Activated naive CD8-positive, alpha-beta T cell treated with anti-CD3 and anti-CD28 coated beads for 36 hours (primary cell): Measurements from ENCODE around the gene P3R3URF. TPM values are rescaled to one million over a fixed set of nuclear protein-coding genes. Genes with fewer than 3 reads are reported as not detected.

Experiments
- DNase-seq: peaks from one replicate; pipeline ENCODE4 v3.0.0; 2021
- H3K27ac Mint-ChIP-seq: one replicate; pipeline ENCODE4 v1.8.0; 2022; ENCODE audit warnings: mild to moderate bottlenecking, moderate library complexity, mixed read lengths
- H3K27me3 Mint-ChIP-seq: one replicate; pipeline ENCODE4 v1.8.0; 2022; ENCODE audit warnings: mild to moderate bottlenecking, mixed read lengths
- H3K36me3 Mint-ChIP-seq: one replicate; pipeline ENCODE4 v1.8.0; 2021; ENCODE audit warnings: mild to moderate bottlenecking, mixed read lengths
- H3K4me1 Mint-ChIP-seq: one replicate; pipeline ENCODE4 v1.8.0; 2021; ENCODE audit warnings: mixed read lengths
- H3K4me3 Mint-ChIP-seq: one replicate; pipeline ENCODE4 v1.8.0; 2022; ENCODE audit warnings: mild to moderate bottlenecking, moderate library complexity, mixed read lengths
- H3K9me3 Mint-ChIP-seq: one replicate; pipeline ENCODE4 v1.8.0; 2022; ENCODE audit warnings: mixed read lengths
- total RNA-seq, 2 experiments: library from RNA; stranded (reverse); gene quantifications; one replicate each; pipeline ENCODE4 v1.2.3, GENCODE V29; 2021

The P3R3URF gene
- total RNA-seq, 2 experiments from 2014 or later: not detected

- H3K27ac Mint-ChIP-seq: no peak overlapping the region
Measured at GRCh38 chr1:46169811-46170454, 6.4 kb downstream of the P3R3URF start.

GRCh38 chr1:46168477-46168876, 7.8 kb downstream of the P3R3URF start:
- Mint-ChIP-seq H3K9me3 (no peaks in the 10 kb centered on the region), H3K27me3 (no peaks in the 10 kb centered on the region), H3K27ac (no peak overlapping the region), H3K4me1 (peaks cover 17% of the 10 kb centered on the region), H3K36me3 (no peaks in the 10 kb centered on the region), H3K4me3 (no peak overlapping the region)
- DNase-seq: no peak

More at GRCh38 chr1:46169811-46170454, 6.4 kb downstream of the P3R3URF start:
- DNase-seq: no peak
- Mint-ChIP-seq H3K9me3 (no peaks in the 10 kb centered on the region), H3K36me3 (no peaks in the 10 kb centered on the region), H3K4me3 (no peak overlapping the region), H3K27me3 (no peaks in the 10 kb centered on the region), H3K4me1 (peaks cover 17% of the 10 kb centered on the region)

- Mint-ChIP-seq H3K9me3 (no peaks in the 10 kb centered on the region), H3K4me3 (peak overlapping the region; percentile 78), H3K36me3 (no peaks in the 10 kb centered on the region), H3K27ac (peak overlapping the region; percentile 86), H3K4me1 (peaks cover 17% of the 10 kb centered on the region), H3K27me3 (no peaks in the 10 kb centered on the region)
- peak; percentile 41 for DNase-seq
Measured at GRCh38 chr1:46166521-46167462, 9.5 kb downstream of the P3R3URF start.

- no peaks in the 10 kb centered on the region for H3K27me3 Mint-ChIP-seq
- H3K27ac Mint-ChIP-seq: no peak overlapping the region
- H3K4me3 Mint-ChIP-seq: no peak overlapping the region
- no peak for DNase-seq
- H3K36me3 Mint-ChIP-seq: no peaks in the 10 kb centered on the region
- no peaks in the 10 kb centered on the region for H3K4me1 Mint-ChIP-seq
- no peaks in the 10 kb centered on the region for H3K9me3 Mint-ChIP-seq
Measured at GRCh38 chr1:46160212-46160611, 16.1 kb downstream of the P3R3URF start.

- no peaks in the 10 kb centered on the region for H3K27me3 Mint-ChIP-seq
- H3K4me1 Mint-ChIP-seq: no peaks in the 10 kb centered on the region
- H3K36me3 Mint-ChIP-seq: no peaks in the 10 kb centered on the region
- H3K9me3 Mint-ChIP-seq: no peaks in the 10 kb centered on the region
- no peak for DNase-seq
- no peak overlapping the region for H3K4me3 Mint-ChIP-seq
- no peak overlapping the region for H3K27ac Mint-ChIP-seq
Measured at GRCh38 chr1:46159516-46159915, 16.8 kb downstream of the P3R3URF start.

GRCh38 chr1:46158312-46159281, 17.7 kb downstream of the P3R3URF start:
- Mint-ChIP-seq H3K4me1 (no peaks in the 10 kb centered on the region), H3K4me3 (no peak overlapping the region), H3K27ac (no peak overlapping the region), H3K27me3 (no peaks in the 10 kb centered on the region), H3K9me3 (no peaks in the 10 kb centered on the region), H3K36me3 (no peaks in the 10 kb centered on the region)
- DNase-seq: no peak

- no peaks in the 10 kb centered on the region for H3K9me3 Mint-ChIP-seq
- H3K4me1 Mint-ChIP-seq: no peaks in the 10 kb centered on the region
- H3K36me3 Mint-ChIP-seq: no peaks in the 10 kb centered on the region
- H3K4me3 Mint-ChIP-seq: no peak overlapping the region
- H3K27me3 Mint-ChIP-seq: no peaks in the 10 kb centered on the region
- no peak for DNase-seq
- H3K27ac Mint-ChIP-seq: no peak overlapping the region
Measured at GRCh38 chr1:46157916-46158311, 18.4 kb downstream of the P3R3URF start.

- no peaks in the 10 kb centered on the region for H3K36me3 Mint-ChIP-seq
- H3K4me1 Mint-ChIP-seq: no peaks in the 10 kb centered on the region
- H3K27ac Mint-ChIP-seq: no peak overlapping the region
- H3K4me3 Mint-ChIP-seq: no peak overlapping the region
- H3K9me3 Mint-ChIP-seq: no peaks in the 10 kb centered on the region
- H3K27me3 Mint-ChIP-seq: no peaks in the 10 kb centered on the region
- DNase-seq: no peak
Measured at GRCh38 chr1:46153732-46154131, 22.6 kb downstream of the P3R3URF start.

GRCh38 chr1:46153228-46153627, 23.1 kb downstream of the P3R3URF start:
- Mint-ChIP-seq H3K36me3 (no peaks in the 10 kb centered on the region), H3K4me1 (no peaks in the 10 kb centered on the region), H3K27me3 (no peaks in the 10 kb centered on the region), H3K27ac (no peak overlapping the region), H3K4me3 (no peak overlapping the region), H3K9me3 (no peaks in the 10 kb centered on the region)
- no peak for DNase-seq

- Mint-ChIP-seq H3K4me1 (no peaks in the 10 kb centered on the region), H3K27ac (no peak overlapping the region), H3K4me3 (no peak overlapping the region), H3K36me3 (no peaks in the 10 kb centered on the region), H3K27me3 (no peaks in the 10 kb centered on the region), H3K9me3 (no peaks in the 10 kb centered on the region)
- no peak for DNase-seq
Measured at GRCh38 chr1:46152016-46152415, 24.3 kb downstream of the P3R3URF start.

- no peak for DNase-seq
- H3K9me3 Mint-ChIP-seq: no peaks in the 10 kb centered on the region
- H3K27me3 Mint-ChIP-seq: no peaks in the 10 kb centered on the region
- no peak overlapping the region for H3K27ac Mint-ChIP-seq
- H3K36me3 Mint-ChIP-seq: no peaks in the 10 kb centered on the region
- H3K4me3 Mint-ChIP-seq: no peak overlapping the region
- H3K4me1 Mint-ChIP-seq: no peaks in the 10 kb centered on the region
Measured at GRCh38 chr1:46150085-46150484, 26.2 kb downstream of the P3R3URF start.

- DNase-seq: no peak
- Mint-ChIP-seq H3K27me3 (no peaks in the 10 kb centered on the region), H3K4me3 (no peak overlapping the region), H3K27ac (no peak overlapping the region), H3K4me1 (no peaks in the 10 kb centered on the region), H3K9me3 (no peaks in the 10 kb centered on the region), H3K36me3 (no peaks in the 10 kb centered on the region)
Measured at GRCh38 chr1:46148318-46148717, 28.0 kb downstream of the P3R3URF start.

- Mint-ChIP-seq H3K27ac (no peak overlapping the region), H3K27me3 (peaks cover 58% of the 10 kb centered on the region), H3K4me1 (peaks cover 11% of the 10 kb centered on the region), H3K9me3 (no peaks in the 10 kb centered on the region), H3K4me3 (no peak overlapping the region), H3K36me3 (no peaks in the 10 kb centered on the region)
- no peak for DNase-seq
Measured at GRCh38 chr1:46137916-46138315, 38.4 kb downstream of the P3R3URF start.

- Mint-ChIP-seq H3K36me3 (no peaks in the 10 kb centered on the region), H3K27ac (no peak overlapping the region), H3K4me1 (peaks cover 18% of the 10 kb centered on the region), H3K4me3 (no peak overlapping the region), H3K9me3 (no peaks in the 10 kb centered on the region), H3K27me3 (peaks cover 68% of the 10 kb centered on the region)
- DNase-seq: no peak
Measured at GRCh38 chr1:46136711-46137110, 39.6 kb downstream of the P3R3URF start.
